GM18870 (cell line): Measurements from ENCODE around the gene KLHL4.
"Not testable (repeated sequence)": the region's sequence is repeated elsewhere in the genome, so short reads cannot be mapped to it uniquely, and the experiment has no call there.

Source experiments
- ATAC-seq: cut with Tn5 transposase; IDR thresholded peaks from one replicate; pipeline ENCODE4 v1.9.1; 2021; ENCODE audit warnings: moderate library complexity; ENCODE audit not compliant: unreplicated experiment

KLHL4 gene

GRCh38 chrX:87641439-87641838 is 123.8 kb downstream of the KLHL4 start:
- not testable (repeated sequence) for ATAC-seq

- ATAC-seq, result no peak
Observed at GRCh38 chrX:87661761-87662160, 144.2 kb downstream of the KLHL4 start.

GRCh38 chrX:87663421-87663820 is 145.8 kb downstream of the KLHL4 start:
- ATAC-seq, result no peak

- ATAC-seq, result peak; percentile 63
Observed at GRCh38 chrX:87664381-87664780, 146.8 kb downstream of the KLHL4 start.

- no peak for ATAC-seq
Observed at GRCh38 chrX:87679849-87680248, 162.2 kb downstream of the KLHL4 start.

GRCh38 chrX:87687703-87688102 is 170.1 kb downstream of the KLHL4 start:
- ATAC-seq, result no peak

GRCh38 chrX:87688113-87688748 is 170.6 kb downstream of the KLHL4 start:
- not testable (repeated sequence) for ATAC-seq

GRCh38 chrX:87689218-87689617 is 171.6 kb downstream of the KLHL4 start:
- not testable (repeated sequence) for ATAC-seq

GRCh38 chrX:87693204-87693603 is 175.6 kb downstream of the KLHL4 start:
- ATAC-seq, result no peak

GRCh38 chrX:87697409-87697808 is 179.8 kb downstream of the KLHL4 start:
- ATAC-seq, result no peak

GRCh38 chrX:87702795-87703194 is 185.2 kb downstream of the KLHL4 start:
- ATAC-seq, result no peak

- not testable (repeated sequence) for ATAC-seq
Observed at GRCh38 chrX:87703469-87703868, 185.9 kb downstream of the KLHL4 start.

- ATAC-seq, result no peak
Observed at GRCh38 chrX:87706134-87706533, 188.5 kb downstream of the KLHL4 start.

GRCh38 chrX:87710580-87710979 is 193.0 kb downstream of the KLHL4 start:
- no peak for ATAC-seq
